IMR-90 (cell line): ENCODE data around the gene TAB2. TPM values are rescaled to one million over a fixed set of nuclear protein-coding genes. Genes with fewer than 3 reads are reported as not detected.

Experiments used
- ATAC-seq: fragments of 200-7000 bp; cut with Tn5 transposase; 2 replicates; pipeline ENCODE4 v1.9.1; 2020; ENCODE audit warnings: low read depth, mild to moderate bottlenecking, moderate library complexity
- BruUV-seq: library from RNA; stranded (reverse); fragments of 400-500 nt; replicated peaks from 2 replicates; lab custom pipeline; 2021; lab: Mats Ljungman, UMichigan
- CTCF ChIA-PET: fragments of 300-600 bp; formaldehyde crosslinking; extraction: SDS; loops from one replicate; lab custom pipeline; 2021; ENCODE audit warnings: antibody characterized with exemption; lab: Yijun Ruan, JAX
- POLR2A ChIA-PET: fragments of 300-600 bp; sonication (Branson Sonifier 250); formaldehyde crosslinking; loops from one replicate; lab custom pipeline; 2022; ENCODE audit warnings: antibody characterized with exemption; ENCODE audit not compliant: unreplicated experiment; lab: Charles Lee
- DNase-seq: peaks from one replicate; pipeline ENCODE4 v3.0.0; 2013
- H2AFZ ChIP-seq: replicated peaks from 2 replicates; pipeline ENCODE3; 2013; ENCODE audit warnings: low read length, mild to moderate bottlenecking; ENCODE audit not compliant: poor library complexity
- H2AK5ac ChIP-seq: 2 replicates; pipeline ENCODE4 v1.6.1; 2013; ENCODE audit warnings: low read depth, low read length, inconsistent platforms
- H2AK9ac ChIP-seq: replicated peaks from 2 replicates; pipeline ENCODE3; 2013; ENCODE audit warnings: mild to moderate bottlenecking, low read depth, low read length, moderate library complexity; ENCODE audit not compliant: poor library complexity
- H2BK120ac ChIP-seq: 2 replicates; pipeline ENCODE4 v1.6.1; 2013; ENCODE audit warnings: low read depth, low read length, inconsistent platforms
- H2BK15ac ChIP-seq: 3 replicates; pipeline ENCODE4 v1.6.1; 2013; ENCODE audit warnings: low read depth, low read length, inconsistent platforms
- H2BK20ac ChIP-seq: 2 replicates; pipeline ENCODE4 v1.6.1; 2013; ENCODE audit warnings: low read depth, mild to moderate bottlenecking, inconsistent platforms, low read length, moderate library complexity
- H2BK5ac ChIP-seq: 2 replicates; pipeline ENCODE4 v1.6.1; 2013; ENCODE audit warnings: mild to moderate bottlenecking, low read depth, low read length, inconsistent platforms; ENCODE audit not compliant: poor library complexity, severe bottlenecking
- H3K14ac ChIP-seq: replicated peaks from 2 replicates; pipeline ENCODE4 v1.6.1; 2013; ENCODE audit warnings: low read depth, low read length, inconsistent platforms
- H3K18ac ChIP-seq: 2 replicates; pipeline ENCODE4 v1.6.1; 2013; ENCODE audit warnings: low read depth, low read length, control low read depth
- H3K23ac ChIP-seq: 2 replicates; pipeline ENCODE4 v1.6.1; 2013; ENCODE audit warnings: low read depth, low read length, inconsistent platforms
- H3K27ac ChIP-seq: 2 replicates; pipeline ENCODE4 v1.5.1; 2013; ENCODE audit warnings: mild to moderate bottlenecking, control low read depth, low read length; ENCODE audit not compliant: insufficient read depth
- H3K27me3 ChIP-seq: 2 replicates; pipeline ENCODE4 v1.6.1; 2013; ENCODE audit warnings: low read length; ENCODE audit not compliant: control insufficient read depth, insufficient read depth
- H3K36me3 ChIP-seq: 2 replicates; pipeline ENCODE4 v1.6.1; 2013; ENCODE audit warnings: low read length, mixed read lengths; ENCODE audit not compliant: control insufficient read depth, insufficient read depth
- H3K4ac ChIP-seq: 2 replicates; pipeline ENCODE4 v1.6.1; 2013; ENCODE audit warnings: low read depth, low read length, inconsistent platforms
- H3K4me1 ChIP-seq: 2 replicates; pipeline ENCODE4 v1.6.1; 2013; ENCODE audit warnings: low read length, mixed read lengths; ENCODE audit not compliant: control insufficient read depth, insufficient read depth
- H3K4me2 ChIP-seq: 2 replicates; pipeline ENCODE4 v1.6.1; 2013; ENCODE audit warnings: low read depth, mild to moderate bottlenecking, control low read depth, low read length, moderate library complexity
- H3K4me3 ChIP-seq: 2 replicates; pipeline ENCODE4 v1.5.1; 2013; ENCODE audit warnings: low read depth, mild to moderate bottlenecking, control low read depth, low read length, moderate library complexity; ENCODE audit not compliant: insufficient read depth
- H3K56ac ChIP-seq: 2 replicates; pipeline ENCODE4 v1.6.1; 2013; ENCODE audit warnings: low read length, inconsistent platforms; ENCODE audit not compliant: insufficient read depth; ENCODE audit errors: extremely low read depth
- H3K79me1 ChIP-seq, 2 experiments: 2 replicates each; pipeline ENCODE4 v1.6.1; 2013; ENCODE audit warnings: low read length in 2 of 2, inconsistent platforms in 1 of 2, low read depth in 1 of 2
- H3K9ac ChIP-seq: 2 replicates; pipeline ENCODE4 v1.6.1; 2013; ENCODE audit warnings: low read depth, low read length, control low read depth
- H3K9me1 ChIP-seq: 2 replicates; pipeline ENCODE4 v1.6.1; 2013; ENCODE audit warnings: low read length, inconsistent platforms; ENCODE audit not compliant: insufficient read depth
- H3K9me3 ChIP-seq: 2 replicates; pipeline ENCODE4 v1.6.1; 2013; ENCODE audit warnings: low read length; ENCODE audit not compliant: control insufficient read depth, insufficient read depth
- H4K20me1 ChIP-seq: 2 replicates; pipeline ENCODE4 v1.6.1; 2013; ENCODE audit warnings: low read length, inconsistent platforms; ENCODE audit not compliant: insufficient read depth
- H4K5ac ChIP-seq: 2 replicates; pipeline ENCODE4 v1.6.1; 2013; ENCODE audit warnings: mild to moderate bottlenecking, low read depth, low read length, control low read depth
- H4K8ac ChIP-seq, 2 experiments: 2 replicates each; pipeline ENCODE4 v1.6.1; 2013; ENCODE audit warnings: low read depth in 2 of 2, low read length in 2 of 2, control low read depth in 1 of 2, inconsistent platforms in 1 of 2
- H4K91ac ChIP-seq: 2 replicates; pipeline ENCODE4 v1.6.1; 2013; ENCODE audit warnings: low read depth, low read length, inconsistent platforms; ENCODE audit not compliant: insufficient read depth
- CTCF ChIP-seq: conservative IDR thresholded peaks from 2 replicates; pipeline ENCODE4 v1.5.1; 2012; ENCODE audit warnings: mild to moderate bottlenecking, low read depth, low read length, improper control_type of control experiment
- ELK1 ChIP-seq: fragments of 150-350 bp; IDR thresholded peaks from 2 replicates; pipeline ENCODE4 v1.6.1; 2016; ENCODE audit warnings: low read depth, mild to moderate bottlenecking, low read length, moderate library complexity, borderline replicate concordance
- FOS ChIP-seq: fragments of 150-350 bp; IDR thresholded peaks from 2 replicates; pipeline ENCODE4 v1.6.1; 2016; ENCODE audit warnings: low read depth, low read length
- MAFK ChIP-seq: IDR thresholded peaks from 2 replicates; pipeline ENCODE4 v1.6.1; 2012; ENCODE audit warnings: low read depth, low read length, improper control_type of control experiment
- NFE2L2 ChIP-seq: fragments of 150-350 bp; IDR thresholded peaks from 2 replicates; pipeline ENCODE4 v1.6.1; 2016; ENCODE audit warnings: low read depth, mild to moderate bottlenecking, low read length
- POLR2A ChIP-seq: IDR thresholded peaks from 2 replicates; pipeline ENCODE4 v1.6.1; 2012; ENCODE audit warnings: mild to moderate bottlenecking, low read depth, low read length
- RAD21 ChIP-seq: IDR thresholded peaks from 2 replicates; pipeline ENCODE4 v1.6.1; 2012; ENCODE audit warnings: low read length, improper control_type of control experiment
- RCOR1 ChIP-seq: IDR thresholded peaks from 2 replicates; pipeline ENCODE4 v1.6.1; 2012; ENCODE audit warnings: mild to moderate bottlenecking, low read length, improper control_type of control experiment; ENCODE audit not compliant: insufficient replicate concordance
- dilution Hi-C: fragments of 300-500 bp; cut with HindIII; formaldehyde crosslinking; loops from one replicate; pipeline ENCODE4 v1.14.3; 2018; ENCODE audit warnings: low sequenced_read_pairs; ENCODE audit not compliant: unreplicated experiment
- in situ Hi-C: fragments of 300-500 bp; cut with MboI; formaldehyde crosslinking; loops from 3 replicates; pipeline ENCODE4 v1.14.3; 2019; ENCODE audit warnings: low sequenced_read_pairs, inconsistent platforms, mixed read lengths
- intact Hi-C: fragments of 100-400 bp; cut with micrococcal nuclease; formaldehyde crosslinking; loops from 2 replicates; pipeline ENCODE4 v1.10.0; 2022
- polyA plus RNA-seq, 3 experiments: library from polyadenylated mRNA; depleted of rRNA; stranded (reverse); fragments of >200 nt; gene quantifications; 2 replicates each; pipeline ENCODE4 v1.2.3, GENCODE V29; 2012; ENCODE audit warnings: low replicate concordance in 1 of 3
- total RNA-seq: library from RNA; depleted of rRNA; stranded (reverse); fragments of >200 nt; gene quantifications from 2 replicates; pipeline ENCODE4 v1.2.3, GENCODE V29; 2012

TAB2 gene
- total and polyA plus RNA-seq, 2 of the 4 experiments (the other 2 are of a cell fraction) = 20.8 to 25.3 TPM

GRCh38 chr6:149365197-149365596 is 47.7 kb downstream of the TAB2 start:
- no TSS peak for BruUV-seq
- H2AK5ac ChIP-seq = no peak overlapping the region
- no peak overlapping the region for H3K4ac ChIP-seq
- no peak overlapping the region for H2BK20ac ChIP-seq
- no peaks in the 10 kb centered on the region for H3K27me3 ChIP-seq
- no peak overlapping the region for H4K91ac ChIP-seq
- H3K4me2 ChIP-seq = no peak overlapping the region
- no peak overlapping the region for H4K5ac ChIP-seq
- H3K9me3 ChIP-seq = no peaks in the 10 kb centered on the region
- in situ Hi-C loops = no loop called here
- no peak for TF ChIP-seq NFE2L2
- no peak for TF ChIP-seq POLR2A
- TF ChIP-seq MAFK = no peak
- TF ChIP-seq FOS = no peak
- TF ChIP-seq RCOR1 = no peak
- TF ChIP-seq RAD21 = no peak
- TF ChIP-seq CTCF = no peak
- no peak for TF ChIP-seq ELK1
- H3K14ac ChIP-seq = no peak overlapping the region
- H3K79me1 ChIP-seq = peaks cover 41 to 75% of the 10 kb centered on the region in 2 experiments
- H4K20me1 ChIP-seq = peaks cover 65% of the 10 kb centered on the region
- no peak for DNase-seq
- H3K9ac ChIP-seq = no peak overlapping the region
- no peak overlapping the region for H2BK15ac ChIP-seq
- H3K18ac ChIP-seq = no peak overlapping the region
- intact Hi-C loops = no loop called here
- H2BK5ac ChIP-seq = peak overlapping the region; percentile 30
- peaks cover 3% of the 10 kb centered on the region; the same call in 1 of the 2 replicates for H3K36me3 ChIP-seq
- H2BK120ac ChIP-seq = no peak overlapping the region
- H2AK9ac ChIP-seq = no peak overlapping the region
- no peak overlapping the region for H3K4me3 ChIP-seq
- H4K8ac ChIP-seq = no peak overlapping the region
- H3K23ac ChIP-seq = no peak overlapping the region
- H3K4me1 ChIP-seq = peaks cover 6% of the 10 kb centered on the region
- no peak overlapping the region for H3K56ac ChIP-seq
- ChIA-PET CTCF (no interaction called here), POLR2A (no interaction called here)
- H2AFZ ChIP-seq = no peak overlapping the region
- no peak for ATAC-seq
- no peak overlapping the region for H3K27ac ChIP-seq
- peaks cover 10% of the 10 kb centered on the region for H3K9me1 ChIP-seq
- dilution Hi-C loops = no loop called here
